ENCODE data around the gene TM9SF4.

TM9SF4 gene

DNA sequence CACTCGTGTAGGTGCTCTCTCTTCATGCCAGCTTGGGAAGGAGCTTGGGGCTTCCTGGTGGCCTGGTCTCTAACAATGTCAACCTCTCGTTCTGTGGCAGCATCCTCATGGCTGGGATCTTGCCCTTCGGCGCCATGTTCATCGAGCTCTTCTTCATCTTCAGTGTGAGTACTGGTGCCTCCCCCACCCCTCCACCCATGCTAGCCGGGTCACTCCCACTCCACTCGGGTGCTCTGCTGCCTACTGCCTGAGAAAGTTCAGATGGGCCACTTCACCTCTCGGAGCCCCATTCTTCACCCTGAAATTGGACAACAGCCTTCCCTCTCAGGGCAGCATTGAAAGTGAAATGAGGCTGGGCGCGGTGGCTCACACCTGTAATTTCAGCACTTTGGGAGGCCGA is 48.8 kb downstream of the TM9SF4 start:
- ATAC-seq, result no peak
- TF ChIP-seq ZFP3 (CRISPR knock-in tag; IDR thresholded peaks at IDR 0.05) (no peak), SNAI2 (CRISPR knock-in tag; IDR thresholded peaks at IDR 0.05) (no peak), BACH2 (CRISPR knock-in tag; IDR thresholded peaks at IDR 0.05; ENCODE audit: borderline replicate concordance) (no peak), TOX (CRISPR knock-in tag; IDR thresholded peaks at IDR 0.05; ENCODE audit: borderline replicate concordance) (no peak), OSR1 (CRISPR knock-in tag; IDR thresholded peaks at IDR 0.05) (no peak), ARNTL (CRISPR knock-in tag; IDR thresholded peaks at IDR 0.05; ENCODE audit: borderline replicate concordance, low read depth) (no peak), CSDC2 (CRISPR knock-in tag; IDR thresholded peaks at IDR 0.05) (no peak), ZNF70 (CRISPR knock-in tag; IDR thresholded peaks at IDR 0.05) (no peak), ESRRG (CRISPR knock-in tag; IDR thresholded peaks at IDR 0.05) (no peak), PPARA (CRISPR knock-in tag; IDR thresholded peaks at IDR 0.05; ENCODE audit: borderline replicate concordance) (no peak), ZFP30 (CRISPR knock-in tag; IDR thresholded peaks at IDR 0.05) (no peak)
- TF ChIP-seq, protein P1, sequence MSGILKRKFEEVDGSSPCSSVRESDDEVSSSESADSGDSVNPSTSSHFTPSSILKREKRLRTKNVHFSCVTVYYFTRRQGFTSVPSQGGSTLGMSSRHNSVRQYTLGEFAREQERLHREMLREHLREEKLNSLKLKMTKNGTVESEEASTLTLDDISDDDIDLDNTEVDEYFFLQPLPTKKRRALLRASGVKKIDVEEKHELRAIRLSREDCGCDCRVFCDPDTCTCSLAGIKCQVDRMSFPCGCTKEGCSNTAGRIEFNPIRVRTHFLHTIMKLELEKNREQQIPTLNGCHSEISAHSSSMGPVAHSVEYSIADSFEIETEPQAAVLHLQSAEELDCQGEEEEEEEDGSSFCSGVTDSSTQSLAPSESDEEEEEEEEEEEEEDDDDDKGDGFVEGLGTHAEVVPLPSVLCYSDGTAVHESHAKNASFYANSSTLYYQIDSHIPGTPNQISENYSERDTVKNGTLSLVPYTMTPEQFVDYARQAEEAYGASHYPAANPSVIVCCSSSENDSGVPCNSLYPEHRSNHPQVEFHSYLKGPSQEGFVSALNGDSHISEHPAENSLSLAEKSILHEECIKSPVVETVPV (CRISPR knock-in tag; IDR thresholded peaks at IDR 0.05), result no peak

DNA sequence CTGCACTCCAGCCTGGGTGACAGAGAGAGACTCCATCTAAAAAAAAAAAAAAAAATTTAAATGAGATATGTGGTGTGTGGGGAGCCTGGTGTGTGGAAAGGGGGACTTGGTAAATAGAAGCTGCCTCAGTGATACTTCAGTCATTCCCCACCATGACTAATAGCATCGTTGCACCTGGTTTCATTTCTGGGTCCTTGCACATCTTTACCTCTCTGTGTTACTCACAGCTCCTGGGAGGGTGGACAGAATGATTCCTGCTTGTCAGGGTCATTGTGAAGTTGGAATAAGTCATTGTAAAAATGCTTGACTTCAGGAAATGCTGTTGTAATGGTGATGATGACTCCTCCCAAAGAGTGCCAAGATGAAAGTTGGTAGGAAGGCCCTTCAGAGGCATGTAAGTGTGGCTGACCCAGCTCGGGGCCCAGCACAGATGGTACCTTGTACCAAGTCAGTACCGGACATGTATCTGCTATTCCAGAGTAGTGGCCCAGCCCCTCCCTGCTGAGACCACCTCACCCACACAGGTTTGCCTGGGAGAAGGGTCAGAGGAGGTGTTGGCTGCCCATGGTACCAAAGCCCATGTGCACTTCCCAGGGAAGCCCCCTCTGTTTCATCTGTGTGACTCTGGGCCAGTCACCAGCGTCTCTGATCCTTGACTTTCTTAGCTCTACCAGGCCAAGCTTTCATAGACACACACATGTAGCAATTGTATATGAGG is 49.6 kb downstream of the TM9SF4 start:
- no peak for ATAC-seq
- TF ChIP-seq GLIS3 (CRISPR knock-in tag; IDR thresholded peaks at IDR 0.05), result no peak
- TF ChIP-seq, protein P2, sequence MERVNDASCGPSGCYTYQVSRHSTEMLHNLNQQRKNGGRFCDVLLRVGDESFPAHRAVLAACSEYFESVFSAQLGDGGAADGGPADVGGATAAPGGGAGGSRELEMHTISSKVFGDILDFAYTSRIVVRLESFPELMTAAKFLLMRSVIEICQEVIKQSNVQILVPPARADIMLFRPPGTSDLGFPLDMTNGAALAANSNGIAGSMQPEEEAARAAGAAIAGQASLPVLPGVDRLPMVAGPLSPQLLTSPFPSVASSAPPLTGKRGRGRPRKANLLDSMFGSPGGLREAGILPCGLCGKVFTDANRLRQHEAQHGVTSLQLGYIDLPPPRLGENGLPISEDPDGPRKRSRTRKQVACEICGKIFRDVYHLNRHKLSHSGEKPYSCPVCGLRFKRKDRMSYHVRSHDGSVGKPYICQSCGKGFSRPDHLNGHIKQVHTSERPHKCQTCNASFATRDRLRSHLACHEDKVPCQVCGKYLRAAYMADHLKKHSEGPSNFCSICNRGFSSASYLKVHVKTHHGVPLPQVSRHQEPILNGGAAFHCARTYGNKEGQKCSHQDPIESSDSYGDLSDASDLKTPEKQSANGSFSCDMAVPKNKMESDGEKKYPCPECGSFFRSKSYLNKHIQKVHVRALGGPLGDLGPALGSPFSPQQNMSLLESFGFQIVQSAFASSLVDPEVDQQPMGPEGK (CRISPR knock-in tag; IDR thresholded peaks at IDR 0.05; ENCODE audit: borderline replicate concordance), result no peak
- no peak for TF ChIP-seq CSDC2 (CRISPR knock-in tag; IDR thresholded peaks at IDR 0.05)
- no peak for TF ChIP-seq ZNF8 (CRISPR knock-in tag; IDR thresholded peaks at IDR 0.05)
- no peak for TF ChIP-seq ARNTL (CRISPR knock-in tag; IDR thresholded peaks at IDR 0.05; ENCODE audit: borderline replicate concordance, low read depth)
- TF ChIP-seq ISL1 (CRISPR knock-in tag; IDR thresholded peaks at IDR 0.05), result no peak
- TF ChIP-seq RARB (CRISPR knock-in tag; IDR thresholded peaks at IDR 0.05), result no peak
- TF ChIP-seq, protein P1 (CRISPR knock-in tag; IDR thresholded peaks at IDR 0.05), result no peak
- TF ChIP-seq SNAI2 (CRISPR knock-in tag; IDR thresholded peaks at IDR 0.05), result no peak
- no peak for TF ChIP-seq ESRRG (CRISPR knock-in tag; IDR thresholded peaks at IDR 0.05)
- TF ChIP-seq ZC3H10 (CRISPR knock-in tag; IDR thresholded peaks at IDR 0.05), result no peak
- no peak for TF ChIP-seq OSR1 (CRISPR knock-in tag; IDR thresholded peaks at IDR 0.05)
- no peak for TF ChIP-seq TOX (CRISPR knock-in tag; IDR thresholded peaks at IDR 0.05; ENCODE audit: borderline replicate concordance)

DNA sequence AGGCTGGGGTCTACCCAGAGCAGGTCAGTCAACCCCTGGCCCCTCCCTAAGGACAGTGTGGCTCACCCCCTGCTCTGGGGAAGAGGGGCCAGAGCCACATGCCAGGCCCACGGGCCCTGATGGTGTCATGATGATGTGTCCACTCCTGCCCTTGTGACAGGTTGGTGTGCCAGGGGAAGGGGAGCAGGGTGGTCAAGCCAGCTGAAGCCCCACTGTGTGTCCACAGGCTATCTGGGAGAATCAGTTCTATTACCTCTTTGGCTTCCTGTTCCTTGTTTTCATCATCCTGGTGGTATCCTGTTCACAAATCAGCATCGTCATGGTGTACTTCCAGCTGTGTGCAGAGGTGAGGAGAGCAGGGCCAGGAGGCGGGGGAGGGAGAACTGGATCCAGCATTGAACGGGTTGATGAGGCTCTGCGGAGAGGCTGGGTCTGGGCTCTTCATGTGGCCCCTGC is 50.3 kb downstream of the TM9SF4 start:
- no peak for ATAC-seq
- TF ChIP-seq, protein P3, sequence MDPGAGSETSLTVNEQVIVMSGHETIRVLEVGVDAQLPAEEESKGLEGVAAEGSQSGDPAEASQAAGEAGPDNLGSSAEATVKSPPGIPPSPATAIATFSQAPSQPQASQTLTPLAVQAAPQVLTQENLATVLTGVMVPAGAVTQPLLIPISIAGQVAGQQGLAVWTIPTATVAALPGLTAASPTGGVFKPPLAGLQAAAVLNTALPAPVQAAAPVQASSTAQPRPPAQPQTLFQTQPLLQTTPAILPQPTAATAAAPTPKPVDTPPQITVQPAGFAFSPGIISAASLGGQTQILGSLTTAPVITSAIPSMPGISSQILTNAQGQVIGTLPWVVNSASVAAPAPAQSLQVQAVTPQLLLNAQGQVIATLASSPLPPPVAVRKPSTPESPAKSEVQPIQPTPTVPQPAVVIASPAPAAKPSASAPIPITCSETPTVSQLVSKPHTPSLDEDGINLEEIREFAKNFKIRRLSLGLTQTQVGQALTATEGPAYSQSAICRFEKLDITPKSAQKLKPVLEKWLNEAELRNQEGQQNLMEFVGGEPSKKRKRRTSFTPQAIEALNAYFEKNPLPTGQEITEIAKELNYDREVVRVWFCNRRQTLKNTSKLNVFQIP (CRISPR knock-in tag; IDR thresholded peaks at IDR 0.05; ENCODE audit: borderline replicate concordance, low read depth), result no peak
- TF ChIP-seq GLIS3 (CRISPR knock-in tag; IDR thresholded peaks at IDR 0.05), result no peak
- no peak for TF ChIP-seq CSDC2 (CRISPR knock-in tag; IDR thresholded peaks at IDR 0.05)
- no peak for TF ChIP-seq ZFP3 (CRISPR knock-in tag; IDR thresholded peaks at IDR 0.05)
- no peak for TF ChIP-seq PPARA (CRISPR knock-in tag; IDR thresholded peaks at IDR 0.05; ENCODE audit: borderline replicate concordance)
- TF ChIP-seq, protein P1 (CRISPR knock-in tag; IDR thresholded peaks at IDR 0.05), result no peak
- TF ChIP-seq, protein P4, sequence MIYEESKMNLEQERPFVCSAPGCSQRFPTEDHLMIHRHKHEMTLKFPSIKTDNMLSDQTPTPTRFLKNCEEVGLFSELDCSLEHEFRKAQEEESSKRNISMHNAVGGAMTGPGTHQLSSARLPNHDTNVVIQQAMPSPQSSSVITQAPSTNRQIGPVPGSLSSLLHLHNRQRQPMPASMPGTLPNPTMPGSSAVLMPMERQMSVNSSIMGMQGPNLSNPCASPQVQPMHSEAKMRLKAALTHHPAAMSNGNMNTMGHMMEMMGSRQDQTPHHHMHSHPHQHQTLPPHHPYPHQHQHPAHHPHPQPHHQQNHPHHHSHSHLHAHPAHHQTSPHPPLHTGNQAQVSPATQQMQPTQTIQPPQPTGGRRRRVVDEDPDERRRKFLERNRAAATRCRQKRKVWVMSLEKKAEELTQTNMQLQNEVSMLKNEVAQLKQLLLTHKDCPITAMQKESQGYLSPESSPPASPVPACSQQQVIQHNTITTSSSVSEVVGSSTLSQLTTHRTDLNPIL (CRISPR knock-in tag; IDR thresholded peaks at IDR 0.05; ENCODE audit: low read depth), result no peak
- no peak for TF ChIP-seq TOX (CRISPR knock-in tag; IDR thresholded peaks at IDR 0.05; ENCODE audit: borderline replicate concordance)
